ENCODE results near the gene IL21R.

DNA sequence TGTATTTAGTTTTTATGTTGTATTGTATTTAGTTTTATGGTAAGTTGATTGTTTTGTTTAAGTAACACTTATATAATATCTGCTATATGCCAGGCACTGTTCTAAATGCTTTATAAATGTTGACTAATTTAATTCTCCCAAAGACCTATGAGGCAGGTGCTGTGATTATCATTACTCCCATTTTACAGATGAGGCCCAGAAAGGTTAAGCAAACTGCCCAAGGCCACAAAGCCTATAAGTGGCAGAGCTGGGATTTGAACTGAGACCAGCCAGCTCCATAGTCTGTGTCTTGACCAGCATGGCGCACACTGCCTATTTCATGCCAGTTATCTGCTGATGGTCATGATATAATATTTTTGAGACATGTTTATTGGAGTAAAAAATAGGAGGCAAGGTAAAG is 24.0 kb downstream of the IL21R start:
- TF ChIP-seq, protein P1, sequence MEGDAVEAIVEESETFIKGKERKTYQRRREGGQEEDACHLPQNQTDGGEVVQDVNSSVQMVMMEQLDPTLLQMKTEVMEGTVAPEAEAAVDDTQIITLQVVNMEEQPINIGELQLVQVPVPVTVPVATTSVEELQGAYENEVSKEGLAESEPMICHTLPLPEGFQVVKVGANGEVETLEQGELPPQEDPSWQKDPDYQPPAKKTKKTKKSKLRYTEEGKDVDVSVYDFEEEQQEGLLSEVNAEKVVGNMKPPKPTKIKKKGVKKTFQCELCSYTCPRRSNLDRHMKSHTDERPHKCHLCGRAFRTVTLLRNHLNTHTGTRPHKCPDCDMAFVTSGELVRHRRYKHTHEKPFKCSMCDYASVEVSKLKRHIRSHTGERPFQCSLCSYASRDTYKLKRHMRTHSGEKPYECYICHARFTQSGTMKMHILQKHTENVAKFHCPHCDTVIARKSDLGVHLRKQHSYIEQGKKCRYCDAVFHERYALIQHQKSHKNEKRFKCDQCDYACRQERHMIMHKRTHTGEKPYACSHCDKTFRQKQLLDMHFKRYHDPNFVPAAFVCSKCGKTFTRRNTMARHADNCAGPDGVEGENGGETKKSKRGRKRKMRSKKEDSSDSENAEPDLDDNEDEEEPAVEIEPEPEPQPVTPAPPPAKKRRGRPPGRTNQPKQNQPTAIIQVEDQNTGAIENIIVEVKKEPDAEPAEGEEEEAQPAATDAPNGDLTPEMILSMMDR (IDR thresholded peaks at IDR 0.05; ENCODE audit: low read depth, low read length, poor library complexity, severe bottlenecking): no peak
- TF ChIP-seq EZH2phosphoT487 (IDR thresholded peaks at IDR 0.05; ENCODE audit: borderline replicate concordance, low read length): 0 out of 2 replicates have a peak, but pooled peaks have one; percentile 12
